ENCODE results near the gene UROC1.

The UROC1 gene

DNA sequence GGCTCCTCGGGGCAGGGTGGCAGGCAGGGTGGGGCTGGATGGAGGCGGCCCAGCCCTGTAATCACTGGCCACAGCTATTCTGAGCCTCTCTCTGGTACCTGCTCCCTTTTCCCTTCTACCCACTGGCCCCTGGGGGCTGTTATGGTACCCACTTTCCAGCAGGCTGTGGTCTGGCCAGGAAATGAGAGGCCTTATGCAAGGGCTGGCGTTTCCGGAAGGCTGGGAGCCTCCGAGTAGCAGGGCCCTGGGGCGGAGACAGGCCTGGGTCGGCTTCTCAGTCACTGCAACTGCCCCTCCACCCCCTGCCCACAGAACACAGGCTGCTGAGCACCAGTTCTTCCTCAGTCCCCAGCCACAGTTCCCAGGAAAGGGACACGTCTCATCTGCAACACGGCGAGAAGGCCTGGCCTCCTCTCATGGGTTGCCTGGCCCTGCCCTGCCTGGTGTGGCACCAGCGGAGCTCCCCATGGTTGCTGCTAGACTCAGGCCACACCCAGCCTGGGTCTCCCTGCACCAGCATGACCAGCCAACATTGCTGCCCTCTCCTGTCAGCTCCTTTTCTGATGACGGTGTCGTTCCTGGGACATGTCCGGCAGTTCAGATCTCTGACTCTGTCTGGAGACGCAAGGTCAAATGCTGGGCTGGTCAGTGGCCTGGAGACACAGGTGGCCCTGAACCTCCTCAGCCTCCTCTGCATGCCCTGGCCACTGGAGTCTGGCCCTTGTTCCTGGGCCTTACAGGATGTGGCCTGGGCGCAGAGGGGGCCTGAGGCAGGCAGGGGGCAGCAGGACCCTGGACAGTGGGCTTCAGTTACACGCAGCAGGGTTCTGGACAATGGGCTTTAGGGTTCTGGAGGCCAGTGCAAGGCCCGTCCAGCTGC is 12.8 kb upstream of the UROC1 start:
- no peak for DNase-seq (ENCODE audit: low spot score)

DNA sequence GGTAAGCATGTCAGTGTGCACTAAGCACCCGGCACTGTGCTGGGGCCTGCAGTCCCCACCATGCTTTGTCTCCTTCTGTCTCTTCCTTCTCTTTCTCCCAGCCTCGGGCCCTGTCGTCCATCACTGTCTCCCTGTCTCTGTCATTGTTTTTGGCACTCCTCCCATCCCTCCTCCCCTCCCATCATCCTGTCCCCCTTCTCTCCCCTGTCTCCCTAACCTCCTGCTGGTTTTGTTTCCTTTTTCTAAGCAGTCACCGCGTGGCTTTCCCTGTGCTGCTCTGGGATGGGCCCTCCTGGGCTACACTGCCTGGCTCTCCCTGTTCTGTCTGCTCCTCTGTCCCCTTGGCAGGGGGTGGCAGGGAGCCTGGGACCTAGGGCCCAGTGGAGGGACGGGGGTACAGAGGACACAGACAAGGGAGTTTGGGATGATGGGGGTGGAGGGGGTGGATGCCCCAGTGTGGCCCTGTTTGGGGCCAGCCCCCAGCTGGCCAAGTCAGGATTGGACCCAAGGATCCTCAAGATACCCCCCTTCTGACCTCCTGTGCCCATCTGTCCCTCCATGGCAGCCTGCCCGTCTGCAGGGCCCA is 12.1 kb upstream of the UROC1 start:
- DNase-seq (ENCODE audit: low spot score), result no peak

DNA sequence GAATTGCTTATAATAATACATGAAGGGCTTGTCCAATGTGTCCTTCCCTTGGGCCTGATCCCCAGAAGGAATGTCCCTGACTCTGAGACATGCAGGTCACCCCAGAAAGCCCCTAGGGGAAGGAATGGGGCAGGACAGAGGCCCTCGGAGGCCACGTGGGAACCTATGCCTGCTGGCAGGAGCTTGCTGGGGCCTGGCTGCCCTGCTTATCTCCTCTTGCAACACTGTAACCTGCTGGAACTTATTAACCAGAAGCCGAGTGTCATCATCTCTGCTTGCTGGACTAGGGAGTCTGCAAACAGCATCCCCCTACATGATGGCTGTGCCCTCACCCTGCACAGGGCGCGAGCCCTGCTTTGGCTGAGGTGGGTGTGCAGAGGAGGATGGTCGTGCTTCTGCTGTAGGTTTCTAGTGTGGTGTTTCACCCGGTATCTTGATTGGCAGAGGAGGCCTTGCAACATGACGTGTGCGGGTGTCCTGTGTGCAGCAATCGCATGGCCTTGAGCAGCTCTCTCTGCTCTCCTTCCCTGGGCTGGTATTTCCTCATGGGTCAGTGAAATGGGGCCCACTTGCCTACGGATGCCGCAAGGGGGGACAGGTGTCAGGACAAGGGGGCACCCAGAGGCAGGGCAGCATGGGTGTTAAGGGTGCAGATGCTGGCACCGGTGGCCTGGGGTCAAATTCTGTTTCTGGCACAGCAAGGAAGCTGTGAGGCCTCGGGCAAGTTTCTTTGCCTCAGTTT is 11.4 kb upstream of the UROC1 start:
- DNase-seq (ENCODE audit: low spot score), result no peak

DNA sequence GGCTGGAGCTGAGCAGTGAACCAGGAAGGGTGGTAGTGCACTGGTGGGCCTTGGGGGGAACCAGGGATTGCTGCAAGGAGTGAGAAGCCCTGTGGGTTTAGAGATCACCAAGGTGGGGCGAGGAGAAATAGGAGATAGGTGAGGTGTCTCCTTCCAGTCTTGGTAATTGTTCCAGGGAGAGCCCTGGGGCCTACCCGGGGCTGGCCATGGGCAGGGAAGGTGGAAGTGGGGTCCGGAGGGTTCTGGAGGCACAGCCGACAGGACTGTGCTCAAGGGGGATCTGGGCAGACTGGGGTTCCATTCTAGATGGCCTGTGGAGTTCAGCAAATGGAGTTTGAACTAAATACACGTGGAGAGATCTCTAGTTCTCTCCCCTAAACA is 10.8 kb upstream of the UROC1 start:
- no peak for DNase-seq (ENCODE audit: low spot score)

DNA sequence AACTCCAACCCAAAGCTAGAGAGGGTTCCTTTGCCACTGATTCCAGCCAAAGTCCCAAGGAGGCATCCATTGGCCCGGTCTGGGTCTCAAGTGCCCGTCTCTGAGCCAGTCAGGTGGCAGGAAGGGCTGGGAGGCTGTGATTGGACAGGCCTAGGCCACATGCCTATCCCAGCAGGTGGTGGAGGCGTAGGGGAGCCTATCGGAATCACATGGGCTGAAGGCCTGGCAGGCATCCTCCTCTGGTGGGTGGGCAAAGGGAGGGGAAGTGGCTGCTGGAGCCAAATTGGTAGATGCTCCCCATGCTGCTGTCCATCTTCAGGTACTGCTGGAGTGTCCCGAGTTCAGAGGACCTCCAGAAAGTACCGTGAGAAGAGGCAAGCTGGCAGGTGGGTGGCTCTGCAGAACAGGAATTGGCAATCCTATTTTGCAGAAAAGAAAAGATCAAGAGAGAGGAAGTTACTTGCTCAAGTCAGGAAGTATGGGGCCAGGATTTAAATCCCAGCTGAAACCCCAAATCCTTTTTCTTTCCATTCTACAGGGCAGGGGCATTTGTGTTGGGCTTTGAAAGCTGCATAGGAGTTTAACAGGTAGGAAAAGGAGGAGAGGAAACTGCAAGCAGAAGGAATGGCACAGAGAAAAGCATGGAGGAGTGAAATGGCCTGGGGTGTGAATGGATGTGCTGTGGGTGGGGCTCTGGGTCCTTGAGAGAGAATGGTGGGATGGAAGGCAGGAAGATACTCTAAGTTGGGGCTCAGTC is 10.1 kb upstream of the UROC1 start:
- no peak for DNase-seq (ENCODE audit: low spot score)

DNA sequence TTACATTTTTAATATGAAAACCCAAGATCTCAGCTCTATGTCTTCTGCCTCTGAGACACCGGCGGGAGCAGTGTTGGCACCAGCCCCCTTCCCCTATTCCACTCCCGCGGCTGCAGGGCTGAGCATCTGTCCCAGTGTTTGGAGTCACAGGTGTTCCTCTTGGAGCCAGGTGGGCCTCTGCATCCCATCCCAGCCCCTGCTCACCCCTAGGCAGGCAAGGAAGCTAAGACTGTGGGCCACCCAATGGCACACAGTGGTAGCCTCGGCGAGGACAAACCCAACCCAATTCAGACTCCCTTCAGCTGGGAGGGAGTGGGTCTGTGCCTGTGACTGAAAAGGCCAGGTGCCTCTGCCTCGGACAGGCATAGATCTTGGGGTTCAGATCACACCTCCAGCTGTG is 9.4 kb upstream of the UROC1 start:
- DNase-seq (ENCODE audit: low spot score), result no peak

DNA sequence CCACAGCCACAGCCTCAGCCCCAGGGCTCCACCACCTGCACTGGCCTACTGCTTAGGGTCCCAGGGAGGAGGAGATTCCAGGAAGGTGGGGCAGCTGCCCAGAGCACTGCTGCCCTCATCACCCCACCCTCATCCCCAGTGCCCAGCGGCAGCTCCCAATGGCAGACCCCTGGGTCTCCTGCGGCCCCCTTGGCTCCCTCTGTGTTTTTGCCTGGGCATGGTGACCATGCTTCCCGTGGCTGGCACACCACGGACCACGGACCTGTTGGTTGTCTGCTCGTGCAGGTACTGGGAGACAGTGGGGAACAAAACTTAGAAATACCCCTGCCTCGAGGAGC is 9.1 kb upstream of the UROC1 start:
- DNase-seq (ENCODE audit: low spot score), result no peak

DNA sequence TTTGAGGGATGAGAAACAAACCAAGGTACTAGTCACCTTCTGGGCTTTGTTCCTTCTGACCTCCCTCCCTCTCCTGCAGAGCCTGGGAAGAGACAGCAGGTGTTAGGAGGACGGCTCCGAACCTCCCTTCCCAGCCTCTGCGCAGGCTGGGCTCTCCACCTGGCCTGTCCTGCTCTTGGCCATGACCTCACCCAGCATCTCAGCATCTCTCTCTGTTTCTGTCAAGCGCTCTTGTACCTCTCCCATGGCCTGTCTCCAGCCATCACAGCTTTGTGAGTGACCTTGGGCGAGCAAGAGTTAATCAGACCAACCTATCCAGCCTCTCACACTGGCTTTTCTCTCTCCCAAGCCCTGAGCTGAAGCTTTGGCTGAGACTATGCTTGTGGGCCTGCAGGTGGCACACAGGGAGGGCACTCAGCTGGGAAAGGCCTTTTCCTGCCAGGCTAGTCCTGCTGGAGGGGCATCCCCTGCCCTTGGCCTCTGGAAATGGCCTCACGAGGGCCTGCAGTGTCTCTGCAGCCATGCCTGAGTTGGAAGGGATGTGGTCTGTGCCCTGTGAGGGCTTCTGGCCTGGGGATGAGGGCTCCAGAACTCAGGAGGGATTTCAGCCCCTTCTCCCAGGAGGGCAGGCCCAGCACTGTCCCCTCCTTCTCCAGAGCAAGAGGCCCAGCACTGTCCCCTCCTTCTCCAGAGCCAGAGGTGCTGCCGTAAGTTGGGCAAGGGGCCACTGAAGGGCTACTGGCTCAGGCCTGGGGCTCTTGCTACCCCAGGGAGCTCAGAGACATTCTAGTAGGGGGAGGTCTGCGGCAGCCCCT is 8.5 kb upstream of the UROC1 start:
- DNase-seq (ENCODE audit: low spot score), result no peak

DNA sequence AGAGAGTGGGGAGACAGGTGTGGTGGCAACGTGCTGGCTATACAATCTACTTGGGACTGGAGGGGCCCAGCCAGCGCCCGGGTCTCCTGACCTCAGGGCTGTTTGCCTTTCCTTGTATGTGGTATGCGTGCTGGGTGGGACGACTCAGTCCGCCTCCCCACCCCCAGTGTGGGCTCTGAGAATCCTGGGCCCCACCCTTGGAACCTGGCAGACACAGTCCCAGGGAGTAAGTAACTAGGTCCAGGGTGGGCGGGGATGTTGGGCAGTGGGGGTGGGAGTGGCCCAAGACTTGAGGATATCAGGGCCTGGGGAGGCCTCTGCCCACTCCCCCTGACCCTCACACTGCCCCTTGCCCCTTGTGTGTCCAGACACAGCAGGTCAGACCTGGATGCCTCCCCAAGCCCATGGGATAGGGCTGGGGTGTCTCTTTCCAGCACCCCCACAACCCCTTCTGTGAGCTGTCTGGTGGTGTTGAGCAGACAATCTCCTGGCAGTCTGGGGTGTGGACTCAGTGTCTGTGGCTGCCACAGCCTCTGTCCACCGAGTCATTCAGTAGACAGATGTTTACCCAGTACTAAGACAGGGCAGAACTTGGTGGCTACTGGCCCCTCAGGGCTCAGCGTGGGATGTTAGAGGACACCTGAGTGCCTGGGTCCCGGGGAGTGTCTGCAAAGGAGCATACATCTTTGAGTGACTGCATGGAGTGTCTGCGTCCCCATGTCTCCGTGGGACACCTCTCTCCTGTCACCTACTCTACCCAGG is 7.7 kb upstream of the UROC1 start:
- no peak for DNase-seq (ENCODE audit: low spot score)

DNA sequence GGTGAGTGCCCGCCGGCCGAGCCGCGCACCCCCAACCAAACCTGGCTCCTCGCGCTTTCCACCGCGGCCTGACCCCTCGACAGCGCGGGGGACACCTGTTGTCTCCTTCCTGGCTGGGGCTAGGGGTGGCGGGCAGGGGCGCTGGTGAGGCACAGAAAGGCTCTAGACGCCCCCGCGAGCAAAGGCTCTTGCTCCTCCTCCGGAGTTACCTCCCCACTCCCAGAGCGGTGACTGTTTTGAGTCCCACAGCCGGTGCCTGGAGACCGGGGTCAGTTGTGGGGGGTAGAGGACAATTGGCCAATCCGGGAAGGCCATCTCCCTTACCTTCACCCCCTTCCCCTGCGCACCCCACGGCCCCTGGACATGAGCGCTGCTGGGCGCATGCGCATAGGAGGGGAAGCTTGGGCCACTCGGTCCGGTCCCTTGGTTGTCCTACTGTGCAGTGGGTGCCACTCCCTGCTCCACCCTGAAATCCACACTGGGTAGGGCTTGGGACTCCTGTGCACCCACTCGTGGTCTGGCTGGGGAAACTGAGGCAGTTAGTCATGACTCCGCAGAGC is 6.9 kb upstream of the UROC1 start:
- DNase-seq (ENCODE audit: low spot score), result no peak

DNA sequence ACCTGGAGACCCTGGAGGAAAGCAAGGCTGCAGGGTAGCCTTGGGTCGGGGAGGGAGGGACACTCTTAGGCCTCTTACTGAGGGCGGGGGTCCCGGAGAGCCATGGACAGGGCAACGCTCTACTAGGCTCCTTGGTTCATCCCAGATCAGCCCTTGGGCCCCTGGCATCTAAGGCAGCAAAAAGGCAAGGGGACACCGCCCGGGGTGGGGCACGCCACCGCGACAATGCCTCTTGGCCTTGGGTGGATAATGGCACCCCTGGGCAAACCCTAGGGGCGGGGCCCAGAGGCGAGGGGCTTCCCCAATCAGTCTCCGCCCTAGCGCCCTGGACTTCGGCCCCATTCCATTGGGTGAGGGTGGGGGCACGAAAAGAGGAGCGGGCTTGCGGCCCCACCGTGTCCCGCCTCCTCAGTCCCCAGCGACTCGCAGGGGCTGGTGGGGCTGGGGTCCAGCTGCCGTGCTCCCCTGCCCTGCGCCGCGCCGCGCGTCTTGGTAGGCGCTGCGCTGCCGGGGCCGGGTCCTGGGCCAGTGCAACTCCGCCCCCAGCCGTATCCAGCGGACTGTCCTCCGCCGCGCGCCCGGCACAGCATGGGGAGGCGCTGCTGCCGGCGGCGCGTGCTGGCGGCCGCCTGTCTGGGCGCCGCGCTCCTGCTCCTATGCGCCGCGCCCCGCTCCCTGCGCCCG is 6.3 kb upstream of the UROC1 start, which contains the start of gene CHST13:
Gene CHST13 (plus strand): TSS at position 411 of the 684 bp plus-strand sequence. CDS start 178 bp downstream, at position 589.
- DNase-seq (ENCODE audit: low spot score), result no peak

DNA sequence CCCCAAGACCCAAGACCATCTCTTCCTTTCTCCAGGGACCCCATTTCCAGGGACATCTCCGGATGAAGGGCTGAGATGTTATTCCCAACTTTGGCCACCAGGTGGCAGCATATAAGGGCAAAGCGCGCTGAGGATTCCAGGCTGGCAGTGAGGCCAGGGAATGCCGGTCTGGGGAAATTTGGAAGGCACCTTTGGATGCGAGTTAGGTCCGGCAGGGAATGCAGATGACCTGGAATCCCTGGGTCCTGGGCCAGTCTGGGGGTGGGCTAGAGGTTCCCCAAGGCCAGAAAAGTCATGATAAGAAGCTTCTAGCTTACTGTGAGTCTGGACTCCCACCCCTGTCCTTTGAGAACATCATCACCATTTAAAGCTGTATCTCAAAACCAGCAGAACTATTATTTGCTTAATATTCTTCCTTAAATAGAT is 4.8 kb upstream of the UROC1 start:
- DNase-seq (ENCODE audit: low spot score), result peak; percentile 85

DNA sequence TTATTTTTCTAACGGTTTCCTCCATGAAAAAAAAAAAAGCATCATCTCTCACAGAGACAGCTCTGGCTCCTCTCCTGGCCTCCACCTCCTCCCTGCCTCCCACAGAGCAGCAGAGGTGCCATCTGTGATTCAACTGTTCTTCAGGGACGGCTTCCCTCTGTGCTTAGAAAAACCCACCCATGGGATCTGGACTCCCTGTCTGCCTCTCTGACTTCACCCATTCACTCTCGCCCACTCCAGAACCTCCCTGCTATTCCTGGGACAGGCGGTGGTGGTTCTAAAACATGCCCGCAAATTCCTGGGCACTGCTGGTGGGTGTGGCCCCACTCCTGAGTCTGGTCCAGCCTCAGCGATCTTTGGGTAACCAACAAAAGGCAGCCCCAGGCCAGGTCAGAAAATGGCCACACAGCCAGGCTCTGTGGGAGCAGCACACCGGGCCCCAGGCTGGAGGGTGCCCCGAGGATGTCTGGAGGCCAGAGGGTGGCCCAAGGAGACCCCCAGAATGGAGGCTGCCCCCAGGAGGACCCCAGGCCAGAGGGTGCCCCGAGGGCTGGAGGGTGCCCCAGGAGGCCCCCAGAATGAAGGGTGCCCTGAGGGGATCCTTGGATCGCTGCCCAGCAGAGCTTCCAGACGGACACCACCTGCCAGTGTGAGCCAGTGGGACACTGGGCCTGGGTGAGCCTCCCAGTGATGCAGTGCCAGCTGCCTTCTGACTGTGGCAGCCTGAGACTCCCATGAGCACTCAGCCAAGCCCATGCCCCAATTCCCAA is 3.7 kb upstream of the UROC1 start:
- no peak for DNase-seq (ENCODE audit: low spot score)

DNA sequence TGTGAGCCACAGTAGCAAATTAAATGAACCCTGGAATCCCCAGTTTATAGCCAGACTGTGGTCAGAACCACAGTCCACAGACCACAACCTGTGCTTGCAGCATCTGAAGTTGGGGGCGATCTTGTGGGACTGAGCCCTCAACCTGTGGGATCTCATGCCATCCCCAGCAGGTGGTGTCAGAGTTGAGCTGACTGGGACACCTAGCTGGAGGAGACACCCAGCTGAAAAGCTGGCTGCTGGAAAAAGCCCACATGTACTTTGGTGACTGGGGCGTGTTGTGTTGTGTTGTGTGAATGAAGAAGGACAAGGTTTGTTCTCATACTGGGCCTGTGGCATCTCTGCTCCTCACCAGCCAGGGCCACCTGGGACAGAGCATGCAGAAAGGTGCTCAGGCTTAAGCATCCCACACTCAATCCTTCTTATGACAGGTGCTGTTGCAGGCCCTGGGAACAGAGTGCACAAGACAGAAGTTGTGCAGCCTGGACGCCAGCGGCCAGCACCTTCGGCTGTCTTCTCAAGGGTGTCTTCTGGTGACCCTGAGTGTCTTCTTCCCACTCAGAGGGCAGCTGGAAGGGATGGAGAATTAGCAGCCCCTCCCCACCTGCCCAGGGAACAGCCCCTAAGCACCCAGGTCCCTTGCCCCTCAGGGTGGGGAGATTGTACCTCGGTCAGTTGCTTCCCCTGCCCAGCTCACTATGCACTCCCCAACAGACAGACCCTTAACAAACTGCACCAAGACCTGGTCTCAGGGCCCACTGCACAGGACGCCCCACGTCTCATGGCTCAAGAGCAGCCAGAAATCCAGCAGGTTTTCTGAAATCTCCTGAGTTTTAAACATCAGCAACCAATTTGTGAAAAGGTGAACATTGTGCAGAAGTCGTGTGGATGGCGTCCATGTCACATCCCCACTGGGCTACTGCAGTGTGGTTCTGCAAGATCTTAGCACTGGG is 2.2 kb upstream of the UROC1 start:
- DNase-seq (ENCODE audit: low spot score), result no peak

DNA sequence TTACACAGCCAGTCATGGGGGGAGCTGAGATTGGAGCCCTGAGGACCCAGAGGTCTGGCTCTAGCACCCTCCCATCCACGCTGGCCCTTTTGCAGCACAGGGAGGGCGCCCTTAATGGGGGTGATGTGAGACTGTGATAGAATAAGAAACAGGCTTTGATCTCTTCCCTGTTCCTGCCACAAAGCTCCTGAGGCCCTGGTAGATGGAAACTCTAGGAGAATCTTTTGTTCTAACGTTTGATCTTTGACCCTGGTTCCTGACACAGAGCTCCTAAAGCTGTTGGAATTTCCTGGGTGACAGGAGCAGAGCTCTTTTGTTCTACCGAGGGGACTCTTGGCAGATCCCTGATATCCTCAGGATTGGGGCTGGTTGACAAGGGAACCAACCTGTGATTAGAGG is 1.2 kb upstream of the UROC1 start:
- no peak for DNase-seq (ENCODE audit: low spot score)

DNA sequence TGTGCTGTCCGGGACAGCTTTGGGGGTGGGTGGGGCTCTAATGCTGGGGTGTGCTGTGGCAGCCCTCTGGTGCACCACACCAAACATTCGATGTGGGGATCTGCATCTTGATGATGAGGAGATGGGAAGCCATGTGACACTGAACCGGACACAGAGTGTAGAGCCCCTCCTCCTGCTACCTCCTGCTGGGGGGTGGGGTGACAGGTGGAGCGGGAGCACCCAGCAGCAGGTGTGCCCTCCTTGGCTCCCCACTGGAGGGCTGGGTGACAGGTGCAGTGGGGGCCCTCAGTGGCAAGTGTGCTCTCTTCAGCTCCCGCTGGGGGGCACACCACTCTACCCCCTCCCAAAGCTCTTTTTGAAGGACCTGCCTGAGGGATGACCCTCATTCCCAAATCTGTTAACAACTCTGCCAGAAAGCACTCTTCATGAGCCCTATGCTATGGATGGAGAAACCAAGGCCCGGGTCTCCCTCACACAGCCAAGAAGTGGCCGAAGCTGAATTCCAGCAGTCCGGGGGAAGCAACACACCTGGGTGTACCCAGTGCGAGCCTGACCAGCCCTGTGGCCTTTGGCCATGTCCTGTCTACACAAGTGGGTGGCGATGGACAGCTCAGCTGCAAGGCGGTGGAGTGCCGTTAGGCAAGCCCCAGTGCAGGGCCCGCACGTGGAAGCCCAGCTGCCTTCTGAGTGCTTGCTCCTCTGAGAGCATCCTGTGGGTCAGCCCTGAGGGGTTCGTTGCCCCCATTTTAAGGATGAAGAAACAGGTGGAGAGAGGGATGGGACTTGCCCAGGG is 609 bp upstream of the UROC1 start:
- no peak for DNase-seq (ENCODE audit: low spot score)

DNA sequence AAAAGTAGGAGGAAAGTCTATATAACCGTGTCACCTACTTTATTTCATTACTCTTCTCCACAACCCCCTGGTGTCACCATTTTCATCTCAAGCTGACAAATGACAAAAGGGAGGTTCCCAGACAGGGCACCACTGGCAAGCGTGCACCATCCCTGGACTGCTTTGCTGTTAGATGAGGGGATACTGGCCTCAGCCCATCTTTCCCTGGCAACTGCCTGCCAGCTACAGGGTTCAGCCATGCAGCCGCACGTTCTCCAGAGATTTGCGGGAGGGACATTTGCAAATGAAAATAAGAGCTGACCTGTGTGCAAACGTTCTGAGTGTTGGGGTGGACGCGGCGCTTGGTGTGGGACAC is 660 bp downstream of the UROC1 start:
- DNase-seq (ENCODE audit: low spot score), result no peak

Measured in COLO829 (cell line).